GM21717 (cell line): ENCODE measurements around the gene ACSL6.

ENCODE experiments used
- ATAC-seq: cut with Tn5 transposase; IDR thresholded peaks from one replicate; pipeline ENCODE4 v1.9.1; 2021; ENCODE audit warnings: mild to moderate bottlenecking, moderate library complexity; ENCODE audit not compliant: unreplicated experiment

The ACSL6 gene

GRCh38 chr5:132011622-132012343, at the start of gene ACSL6:
TSS of gene ACSL6 (minus strand) at chr5:132011658. CDS start at chr5:132011553, 105 bp downstream.
- no peak for ATAC-seq

- no peak for ATAC-seq
Measured at GRCh38 chr5:132060501-132061161, 49.2 kb upstream of the ACSL6 start, which contains the start of gene IL3. TSS of gene IL3 (plus strand) at chr5:132060655. CDS start at chr5:132060707, 52 bp downstream.

GRCh38 chr5:132059696-132060500, 48.4 kb upstream of the ACSL6 start:
- no peak for ATAC-seq

GRCh38 chr5:132059043-132059695, 47.7 kb upstream of the ACSL6 start:
- no peak for ATAC-seq

GRCh38 chr5:132058646-132059042, 47.2 kb upstream of the ACSL6 start:
- no peak for ATAC-seq

GRCh38 chr5:132057498-132058255, 46.2 kb upstream of the ACSL6 start:
- ATAC-seq, result no peak

GRCh38 chr5:132056610-132057497, 45.4 kb upstream of the ACSL6 start:
- ATAC-seq, result no peak

- no peak for ATAC-seq
Measured at GRCh38 chr5:132055808-132056609, 44.6 kb upstream of the ACSL6 start.

GRCh38 chr5:132055441-132055807, 44.0 kb upstream of the ACSL6 start:
- ATAC-seq, result no peak

- no peak for ATAC-seq
Measured at GRCh38 chr5:132054697-132055440, 43.4 kb upstream of the ACSL6 start.

- no peak for ATAC-seq
Measured at GRCh38 chr5:132054031-132054696, 42.7 kb upstream of the ACSL6 start.

GRCh38 chr5:132053483-132053882, 42.0 kb upstream of the ACSL6 start:
- ATAC-seq, result no peak

GRCh38 chr5:132052520-132052919, 41.1 kb upstream of the ACSL6 start:
- ATAC-seq, result no peak

- ATAC-seq, result no peak
Measured at GRCh38 chr5:132050661-132051552, 39.4 kb upstream of the ACSL6 start.

- ATAC-seq, result no peak
Measured at GRCh38 chr5:132050136-132050535, 38.7 kb upstream of the ACSL6 start.

GRCh38 chr5:132049559-132049958, 38.1 kb upstream of the ACSL6 start:
- no peak for ATAC-seq
